ENCODE data around the gene AKAP13. TPM values are rescaled to one million over a fixed set of nuclear protein-coding genes. Genes with fewer than 3 reads are reported as not detected.

AKAP13 gene
- total RNA-seq, 4 donors from 2014 or later = 332 to 362 (median 351) TPM

DNA sequence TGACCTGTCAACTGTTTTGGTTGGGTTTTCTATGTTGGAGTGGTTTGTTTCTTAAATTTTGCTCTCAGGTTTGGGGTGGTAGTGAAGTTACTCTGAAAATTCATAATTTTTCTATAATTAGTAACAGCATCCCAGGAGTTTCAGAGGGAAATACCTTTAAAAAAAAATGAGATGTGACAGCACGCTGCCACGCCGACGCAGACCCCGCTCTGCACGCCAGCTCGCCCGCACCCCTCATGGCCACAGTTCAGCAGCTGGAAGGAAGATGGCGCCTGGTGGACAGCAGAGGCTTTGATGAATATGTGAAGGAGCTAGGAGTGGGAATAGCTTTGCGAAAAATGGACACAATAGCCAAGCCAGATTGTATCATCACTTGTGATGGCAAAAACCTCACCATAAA, 34.6 kb downstream of the AKAP13 start:
- TF ChIP-seq, protein P1, sequence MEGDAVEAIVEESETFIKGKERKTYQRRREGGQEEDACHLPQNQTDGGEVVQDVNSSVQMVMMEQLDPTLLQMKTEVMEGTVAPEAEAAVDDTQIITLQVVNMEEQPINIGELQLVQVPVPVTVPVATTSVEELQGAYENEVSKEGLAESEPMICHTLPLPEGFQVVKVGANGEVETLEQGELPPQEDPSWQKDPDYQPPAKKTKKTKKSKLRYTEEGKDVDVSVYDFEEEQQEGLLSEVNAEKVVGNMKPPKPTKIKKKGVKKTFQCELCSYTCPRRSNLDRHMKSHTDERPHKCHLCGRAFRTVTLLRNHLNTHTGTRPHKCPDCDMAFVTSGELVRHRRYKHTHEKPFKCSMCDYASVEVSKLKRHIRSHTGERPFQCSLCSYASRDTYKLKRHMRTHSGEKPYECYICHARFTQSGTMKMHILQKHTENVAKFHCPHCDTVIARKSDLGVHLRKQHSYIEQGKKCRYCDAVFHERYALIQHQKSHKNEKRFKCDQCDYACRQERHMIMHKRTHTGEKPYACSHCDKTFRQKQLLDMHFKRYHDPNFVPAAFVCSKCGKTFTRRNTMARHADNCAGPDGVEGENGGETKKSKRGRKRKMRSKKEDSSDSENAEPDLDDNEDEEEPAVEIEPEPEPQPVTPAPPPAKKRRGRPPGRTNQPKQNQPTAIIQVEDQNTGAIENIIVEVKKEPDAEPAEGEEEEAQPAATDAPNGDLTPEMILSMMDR (IDR thresholded peaks at IDR 0.05) = no peak
- no peak for TF ChIP-seq POLR2A (IDR thresholded peaks at IDR 0.05)
- TF ChIP-seq EP300 (IDR thresholded peaks at IDR 0.05) = no peak
- H3K36me3 ChIP-seq = no peaks in the 10 kb centered on the region
- no peak overlapping the region for H3K4me3 ChIP-seq
- 96% methylated on average over 10 of the region's 10 CpGs for WGBS, 2 donors
- DNase-seq (ENCODE audit: low spot score in 2 of 2) = no peak
- H3K9me3 ChIP-seq = no peaks in the 10 kb centered on the region
- peak overlapping the region in 3 of 4 donors; percentile 64 to 84 (median 82) for H3K27ac ChIP-seq
- H3K27me3 ChIP-seq = no peaks in the 10 kb centered on the region
- H3K4me1 ChIP-seq = peaks cover 0 to 64% (median 17%) of the 10 kb centered on the region in 4 donors

DNA sequence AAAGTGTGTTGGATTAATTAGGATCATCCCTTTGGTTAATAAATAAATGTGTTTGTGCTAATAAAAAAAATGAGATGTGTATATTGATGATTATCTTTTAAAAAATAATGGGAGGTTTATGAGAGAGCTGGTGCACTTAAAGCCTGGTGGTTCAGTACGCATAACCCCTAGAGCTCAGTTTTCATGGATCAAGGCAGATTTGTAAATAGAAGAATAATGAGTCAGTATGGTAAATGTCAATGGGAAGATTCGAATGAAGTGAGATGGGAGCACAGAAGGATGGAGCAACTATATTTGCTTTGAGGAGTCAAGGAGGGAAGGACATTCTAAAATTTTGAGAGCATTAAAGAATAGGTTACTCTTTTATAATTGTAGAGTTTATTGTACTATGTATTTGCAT, 35.4 kb downstream of the AKAP13 start:
- H3K27me3 ChIP-seq = no peaks in the 10 kb centered on the region
- no peaks in the 10 kb centered on the region for H3K36me3 ChIP-seq
- H3K27ac ChIP-seq = no peak overlapping the region
- no peak overlapping the region for H3K4me3 ChIP-seq
- TF ChIP-seq, protein P1 (IDR thresholded peaks at IDR 0.05) = no peak
- no peak for TF ChIP-seq EP300 (IDR thresholded peaks at IDR 0.05)
- no peak for DNase-seq (ENCODE audit: low spot score in 2 of 2)
- 70 to 74% methylated on average over 2 of the region's 2 CpGs for WGBS, 2 donors
- no peaks in the 10 kb centered on the region for H3K9me3 ChIP-seq
- H3K4me1 ChIP-seq = peaks cover 0 to 64% (median 17%) of the 10 kb centered on the region in 4 donors

DNA sequence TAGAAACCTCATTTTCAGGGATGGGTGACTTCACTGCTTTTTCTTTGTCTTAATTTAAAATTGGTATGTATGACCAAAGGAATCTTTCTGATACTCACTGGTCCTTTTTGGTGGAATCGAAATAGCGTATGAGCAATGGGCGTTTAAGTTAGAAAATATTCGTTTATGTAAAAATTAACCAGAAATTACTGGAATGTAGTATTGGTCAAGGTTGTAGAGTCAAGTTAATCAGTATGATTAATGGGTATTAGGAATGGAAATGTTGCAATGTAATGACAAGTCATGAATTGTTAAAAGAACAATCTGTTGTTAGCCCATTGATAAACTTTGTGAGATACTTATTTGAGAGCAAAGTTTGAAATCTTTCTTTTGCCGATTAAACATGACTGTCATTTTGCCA, 36.9 kb downstream of the AKAP13 start:
- WGBS, 2 donors = 92 to 97% methylated on average over 5 of the region's 5 CpGs
- H3K27ac ChIP-seq = no peak overlapping the region
- TF ChIP-seq EP300 (IDR thresholded peaks at IDR 0.05) (no peak), POLR2A (IDR thresholded peaks at IDR 0.05) (no peak)
- TF ChIP-seq, protein P1 (IDR thresholded peaks at IDR 0.05) = no peak
- no peaks in the 10 kb centered on the region for H3K36me3 ChIP-seq
- DNase-seq (ENCODE audit: low spot score in 2 of 2) = no peak
- H3K4me1 ChIP-seq = peaks cover 0 to 64% (median 20%) of the 10 kb centered on the region in 4 donors
- H3K27me3 ChIP-seq = no peaks in the 10 kb centered on the region
- no peak overlapping the region for H3K4me3 ChIP-seq
- H3K9me3 ChIP-seq = no peaks in the 10 kb centered on the region

DNA sequence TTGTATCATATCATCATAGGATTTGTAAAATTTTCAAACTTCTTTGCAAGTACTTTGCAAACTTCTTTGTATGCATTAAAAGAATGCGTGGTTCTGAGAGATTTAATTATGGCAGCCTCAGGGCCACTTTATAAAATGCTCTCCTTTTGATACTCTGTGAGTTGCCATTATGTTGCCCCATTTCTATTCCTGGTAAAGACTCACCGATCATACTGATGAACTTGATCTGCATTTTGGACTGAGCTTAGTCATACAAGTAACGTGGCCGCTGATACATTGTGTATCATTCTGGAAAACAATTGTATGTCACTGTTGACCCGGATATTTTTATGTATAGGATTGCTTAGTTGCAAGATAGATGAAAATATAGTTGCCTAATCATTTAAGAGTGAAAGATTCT, 38.8 kb downstream of the AKAP13 start:
- WGBS, 2 donors = 76 to 81% methylated on average over 5 of the region's 5 CpGs
- peaks cover 0 to 51% (median 15%) of the 10 kb centered on the region in 4 donors for H3K4me1 ChIP-seq
- H3K27ac ChIP-seq = no peak overlapping the region
- H3K27me3 ChIP-seq = no peaks in the 10 kb centered on the region
- H3K9me3 ChIP-seq = no peaks in the 10 kb centered on the region
- H3K4me3 ChIP-seq = no peak overlapping the region
- DNase-seq (ENCODE audit: low spot score in 2 of 2) = no peak
- TF ChIP-seq EP300 (IDR thresholded peaks at IDR 0.05) (no peak), POLR2A (IDR thresholded peaks at IDR 0.05) (no peak)
- TF ChIP-seq, protein P1 (IDR thresholded peaks at IDR 0.05) = no peak
- H3K36me3 ChIP-seq = no peaks in the 10 kb centered on the region

DNA sequence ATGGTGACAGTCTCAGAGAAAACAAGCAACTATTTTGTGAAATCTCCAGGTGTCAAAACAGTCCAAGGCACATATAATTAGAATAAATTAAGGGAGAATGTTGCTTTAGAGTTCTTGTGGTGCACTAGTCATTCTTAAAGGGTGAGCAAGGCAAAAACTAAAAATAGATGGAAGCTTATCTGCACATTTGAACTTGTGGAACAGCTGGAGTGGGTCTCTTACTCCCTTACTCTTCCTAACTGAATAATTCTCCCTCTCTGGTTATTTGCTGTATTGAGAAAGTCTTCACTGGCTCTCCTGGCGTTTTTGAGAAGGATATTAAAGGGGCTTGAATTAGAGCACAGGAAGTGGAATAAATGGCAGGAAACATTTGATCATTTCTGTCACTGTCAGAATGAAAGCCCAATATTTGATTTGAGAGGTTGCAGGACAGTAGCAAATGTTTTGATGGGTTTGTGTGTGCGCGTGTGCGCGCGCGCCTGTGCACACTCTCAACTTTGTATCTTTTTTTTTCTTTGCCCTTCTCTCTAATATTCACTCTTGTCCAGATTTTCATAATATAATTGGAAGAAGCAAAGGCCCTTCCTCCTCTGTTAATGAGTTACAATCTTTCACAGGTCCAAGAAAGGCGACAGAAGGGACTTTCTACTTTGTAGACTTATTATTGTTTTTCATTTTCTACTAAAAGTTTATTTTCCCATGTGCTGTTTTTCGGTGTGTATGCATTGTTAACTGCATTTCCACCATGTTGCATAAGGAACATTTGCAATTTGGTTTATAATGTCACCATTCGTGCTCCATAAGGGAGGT, 40.9 kb downstream of the AKAP13 start:
- H3K4me1 ChIP-seq = peaks cover 0 to 39% (median 7%) of the 10 kb centered on the region in 4 donors
- no peaks in the 10 kb centered on the region for H3K27me3 ChIP-seq
- TF ChIP-seq EP300 (IDR thresholded peaks at IDR 0.05) (no peak), POLR2A (IDR thresholded peaks at IDR 0.05) (no peak)
- TF ChIP-seq, protein P1 (IDR thresholded peaks at IDR 0.05) = no peak
- no peaks in the 10 kb centered on the region for H3K36me3 ChIP-seq
- 92 to 93% methylated on average over 10 of the region's 10 CpGs for WGBS, 2 donors
- H3K9me3 ChIP-seq = no peaks in the 10 kb centered on the region
- no peak overlapping the region for H3K4me3 ChIP-seq
- DNase-seq (ENCODE audit: low spot score in 2 of 2) = no peak
- no peak overlapping the region for H3K27ac ChIP-seq
